Stimulated activated CD8-positive, alpha-beta memory T cell treated with anti-CD3 and anti-CD28 coated beads, Interleukin-2, amount 100 ng/mL, for 1 hour (primary cell): ENCODE results near the gene ZNF75A.

Experiments used
- DNase-seq, 2 donors: peaks; one replicate each; pipeline ENCODE4 v3.0.0-alpha.2; 2020; ENCODE audit warnings: low read depth in 2 of 2

ZNF75A gene

GRCh38 chr16:3285131-3285530, 20.2 kb upstream of the ZNF75A start:
- DNase-seq: no peak

- no peak for DNase-seq
Observed at GRCh38 chr16:3289998-3290673, 15.2 kb upstream of the ZNF75A start.

DNA sequence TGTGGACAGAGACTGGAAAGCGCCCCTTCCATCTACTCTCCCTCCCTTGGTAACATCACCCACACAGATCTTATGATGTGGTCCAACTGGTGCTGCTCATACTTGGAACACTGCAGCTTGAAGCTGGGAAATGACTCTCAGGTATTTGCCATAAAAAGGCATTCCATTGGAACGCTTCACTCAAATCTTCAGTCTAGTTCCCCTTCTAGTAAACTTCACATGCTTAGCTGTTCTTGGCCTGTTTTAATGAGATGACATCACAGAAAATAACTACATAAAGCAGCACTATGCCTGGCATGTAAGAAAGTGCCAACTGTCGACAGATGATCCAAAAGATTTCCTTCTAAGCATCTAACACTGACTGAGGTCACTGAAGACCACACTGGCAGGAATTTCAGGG, 12.7 kb upstream of the ZNF75A start:
- no peak for DNase-seq

DNA sequence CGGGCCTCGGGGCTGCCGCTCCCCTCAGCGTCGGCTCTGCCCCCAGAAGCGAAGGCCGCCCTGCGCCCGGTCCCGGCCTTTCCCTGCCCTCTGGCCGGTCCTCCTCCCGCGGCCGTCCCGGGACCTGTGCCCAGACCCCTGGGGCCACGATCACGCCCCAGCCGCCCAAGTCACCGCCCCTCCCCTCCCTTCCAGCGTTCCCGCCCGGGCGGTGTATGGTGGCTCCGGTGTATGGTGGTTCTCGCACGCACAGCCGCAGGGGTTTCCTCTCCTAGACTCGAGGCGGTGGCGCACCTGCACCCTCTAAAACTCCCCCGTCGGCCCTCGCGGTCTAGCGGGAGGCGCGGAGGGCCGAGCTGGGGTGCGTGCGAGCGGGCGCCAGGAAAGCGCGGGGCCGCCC, 10.1 kb upstream of the ZNF75A start:
- no peak for DNase-seq

DNA sequence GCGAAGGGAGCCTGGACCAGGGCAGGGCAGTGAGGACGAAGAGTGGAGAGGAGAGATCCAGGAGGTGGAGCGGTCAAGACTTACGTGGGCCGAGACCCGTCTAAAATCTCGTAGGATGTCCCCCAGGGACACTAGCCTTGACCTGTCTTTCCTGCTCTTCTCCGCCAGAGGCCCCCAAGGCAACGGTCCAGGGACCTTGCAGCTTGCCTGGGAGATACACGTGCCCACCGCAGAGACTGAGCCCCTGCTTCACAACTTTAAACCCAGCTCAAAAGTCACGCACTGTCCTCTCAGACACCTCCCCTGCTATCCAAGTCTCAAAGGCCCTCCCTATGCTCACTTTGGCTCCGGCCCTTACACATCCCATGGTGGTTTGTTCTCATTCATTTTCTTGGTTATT, 9.5 kb upstream of the ZNF75A start:
- no peak for DNase-seq

GRCh38 chr16:3304370-3304769, 927 bp upstream of the ZNF75A start:
- DNase-seq: no peak

- DNase-seq: no peak
Observed at GRCh38 chr16:3306078-3306477, 781 bp downstream of the ZNF75A start.

- no peak for DNase-seq
Observed at GRCh38 chr16:3311496-3311895, 6.2 kb downstream of the ZNF75A start.

GRCh38 chr16:3317315-3317999, 12.2 kb downstream of the ZNF75A start:
- no peak for DNase-seq

DNA sequence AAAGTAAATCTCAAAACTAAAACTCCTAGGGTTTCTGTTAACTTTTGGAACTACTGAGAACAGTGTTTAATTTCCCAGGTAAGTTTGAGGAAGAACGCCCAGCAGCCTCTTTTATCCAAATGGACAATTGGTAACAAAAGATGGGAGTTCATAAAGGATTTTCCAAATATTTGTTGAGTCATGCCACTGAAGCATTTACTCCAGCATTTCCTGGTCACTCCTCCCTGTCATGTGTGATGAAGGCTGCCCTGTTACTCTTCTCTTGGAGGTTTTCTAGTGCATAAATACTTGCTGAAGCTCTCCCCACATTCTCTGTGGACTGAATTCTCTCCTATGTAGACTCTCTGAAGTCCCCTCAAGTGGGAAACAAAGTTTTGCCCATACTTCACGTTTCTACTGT, 16.5 kb downstream of the ZNF75A start:
- no peak for DNase-seq

DNA sequence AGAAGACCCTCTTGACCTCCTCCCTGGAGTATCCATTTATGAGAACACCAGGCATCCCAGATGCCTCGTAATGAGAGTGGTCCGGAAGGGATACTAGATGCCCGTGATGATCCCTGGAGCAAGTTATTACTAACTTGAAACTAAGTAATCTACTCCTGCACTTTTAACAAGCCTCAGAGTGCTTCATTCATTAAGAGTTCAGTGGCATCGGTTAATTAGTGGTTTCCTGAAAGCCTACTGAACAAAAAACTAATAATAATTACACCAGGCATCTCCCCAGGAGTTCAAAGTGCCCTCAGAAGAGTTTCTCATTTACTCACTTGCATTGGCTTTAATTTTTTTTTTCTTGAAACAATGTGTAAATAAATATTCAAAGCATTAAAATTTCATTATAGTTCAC, 22.2 kb downstream of the ZNF75A start:
- no peak for DNase-seq

DNA sequence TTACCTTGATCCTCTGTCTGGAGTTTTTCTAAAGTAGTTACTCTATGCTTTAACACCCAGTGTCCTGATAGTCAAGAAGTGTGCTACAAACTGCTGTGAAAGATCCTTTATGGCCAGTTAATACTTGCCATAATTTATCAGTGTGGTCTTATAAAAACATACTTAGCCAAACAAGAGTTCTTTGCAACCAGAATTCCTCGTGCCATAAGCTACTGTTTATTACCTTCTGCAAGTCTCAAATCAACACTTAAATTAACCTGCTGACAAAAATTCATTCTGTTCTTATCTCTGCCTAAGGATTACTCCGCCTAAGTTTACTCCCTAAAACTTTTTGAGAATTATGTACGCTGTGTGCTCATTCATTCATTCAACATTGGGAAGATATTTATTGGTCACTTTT, 22.8 kb downstream of the ZNF75A start:
- DNase-seq: no peak

DNA sequence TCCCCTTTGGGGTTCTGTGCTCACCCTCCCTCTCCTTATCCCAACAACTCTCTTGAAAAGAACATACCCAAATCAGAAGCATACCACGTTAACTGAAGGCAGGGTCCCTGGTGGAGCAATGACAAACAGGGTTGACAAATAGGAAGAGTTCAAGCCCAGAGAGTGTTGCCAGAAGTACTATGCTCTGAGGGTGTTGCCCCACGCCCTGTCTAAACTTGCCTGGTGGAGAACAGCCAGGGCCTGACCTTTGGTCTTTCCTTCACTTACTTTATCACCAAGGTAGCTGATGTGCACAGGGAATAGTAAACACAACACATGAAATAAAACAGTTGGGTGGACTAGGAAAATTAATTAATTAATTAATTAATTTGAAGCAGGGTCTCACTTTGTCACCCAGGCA, 23.3 kb downstream of the ZNF75A start:
- no peak for DNase-seq

GRCh38 chr16:3346041-3346440, 40.7 kb downstream of the ZNF75A start:
- no peak for DNase-seq

GRCh38 chr16:3347586-3347985, 42.3 kb downstream of the ZNF75A start:
- no peak for DNase-seq

- DNase-seq: no peak
Observed at GRCh38 chr16:3348547-3349167, 43.4 kb downstream of the ZNF75A start.

GRCh38 chr16:3349175-3349574, 43.9 kb downstream of the ZNF75A start:
- DNase-seq: no peak

- no peak for DNase-seq
Observed at GRCh38 chr16:3355589-3355988, 50.3 kb downstream of the ZNF75A start, which contains the start of gene OR2C1. Gene OR2C1 (plus strand): TSS chr16:3355889. CDS start chr16:3355941, 52 bp downstream.

DNA sequence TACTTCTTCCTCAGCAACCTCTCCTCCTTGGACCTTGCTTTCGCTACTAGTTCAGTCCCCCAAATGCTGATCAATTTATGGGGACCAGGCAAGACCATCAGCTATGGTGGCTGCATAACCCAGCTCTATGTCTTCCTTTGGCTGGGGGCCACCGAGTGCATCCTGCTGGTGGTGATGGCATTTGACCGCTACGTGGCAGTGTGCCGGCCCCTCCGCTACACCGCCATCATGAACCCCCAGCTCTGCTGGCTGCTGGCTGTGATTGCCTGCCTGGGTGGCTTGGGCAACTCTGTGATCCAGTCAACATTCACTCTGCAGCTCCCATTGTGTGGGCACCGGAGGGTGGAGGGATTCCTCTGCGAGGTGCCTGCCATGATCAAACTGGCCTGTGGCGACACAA, 50.8 kb downstream of the ZNF75A start:
- DNase-seq: no peak

- DNase-seq: no peak
Observed at GRCh38 chr16:3358871-3359270, 53.6 kb downstream of the ZNF75A start.

DNA sequence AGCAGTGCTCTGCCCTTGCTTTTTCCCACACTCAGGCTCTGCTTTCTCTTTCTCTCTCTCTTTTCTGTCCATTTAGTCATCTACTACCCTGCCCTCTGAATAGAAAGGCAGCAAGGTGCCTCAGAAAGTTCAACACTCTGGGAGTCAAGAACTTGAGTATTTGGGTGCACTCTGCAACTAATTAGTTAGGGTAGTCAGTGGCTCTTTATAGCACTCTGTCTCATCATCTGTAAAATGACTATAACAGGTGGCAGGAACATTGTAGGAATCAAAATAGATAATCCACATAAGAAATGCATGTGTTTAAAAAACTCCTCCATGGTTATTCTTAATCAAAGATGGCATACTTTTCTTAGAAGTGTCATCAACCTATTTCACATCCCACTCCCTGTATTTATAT, 57.6 kb downstream of the ZNF75A start:
- no peak for DNase-seq

- DNase-seq: no peak
Observed at GRCh38 chr16:3363793-3364192, 58.5 kb downstream of the ZNF75A start.

- peak; percentile 63 to 69 for DNase-seq
Observed at GRCh38 chr16:3364774-3365427, 59.6 kb downstream of the ZNF75A start.
